Hepatocyte (in vitro differentiated cells): ENCODE results near the gene ITM2A. TPM values are rescaled to one million over a fixed set of nuclear protein-coding genes. Genes with fewer than 3 reads are reported as not detected.

Experiments
- DNase-seq: peaks from one replicate; pipeline ENCODE4 v3.0.0-alpha.2; 2016; ENCODE audit warnings: low spot score
- H2AFZ ChIP-seq: fragments of 200-600 bp; sonication (generic); 2 replicates; pipeline ENCODE4 v1.6.0; 2016; ENCODE audit warnings: antibody characterized with exemption, mild to moderate bottlenecking
- H3K27ac ChIP-seq: fragments of 200-600 bp; sonication (generic); 2 replicates; pipeline ENCODE4 v1.5.1; 2016; ENCODE audit warnings: mild to moderate bottlenecking
- H3K27me3 ChIP-seq: fragments of 200-600 bp; sonication (generic); 2 replicates; pipeline ENCODE4 v1.6.1; 2016
- H3K36me3 ChIP-seq: fragments of 200-600 bp; sonication (generic); replicated peaks from 2 replicates; pipeline ENCODE4 v1.5.1; 2016; ENCODE audit warnings: low read depth; ENCODE audit not compliant: insufficient read depth
- H3K4me1 ChIP-seq: fragments of 200-600 bp; sonication (generic); 2 replicates; pipeline ENCODE4 v1.5.1; 2016; ENCODE audit warnings: mild to moderate bottlenecking, moderate library complexity; ENCODE audit not compliant: insufficient read depth
- H3K4me2 ChIP-seq: fragments of 200-600 bp; sonication (generic); 2 replicates; pipeline ENCODE4 v1.6.0; 2016
- H3K4me3 ChIP-seq: fragments of 200-600 bp; sonication (generic); 2 replicates; pipeline ENCODE4 v1.5.1; 2016; ENCODE audit warnings: mild to moderate bottlenecking
- H3K79me2 ChIP-seq: fragments of 200-600 bp; sonication (generic); 2 replicates; pipeline ENCODE4 v1.6.0; 2017; ENCODE audit warnings: mild to moderate bottlenecking
- H3K9me2 ChIP-seq: fragments of 200-600 bp; sonication (generic); replicated peaks from 2 replicates; pipeline ENCODE4 v1.6.0; 2017; ENCODE audit warnings: mild to moderate bottlenecking; ENCODE audit not compliant: insufficient read depth
- H3K9me3 ChIP-seq: fragments of 200-600 bp; sonication (generic); 2 replicates; pipeline ENCODE4 v1.5.1; 2016; ENCODE audit warnings: low read depth, mild to moderate bottlenecking
- H4K20me1 ChIP-seq: fragments of 200-600 bp; sonication (generic); 2 replicates; pipeline ENCODE4 v1.6.0; 2016; ENCODE audit warnings: mild to moderate bottlenecking; ENCODE audit not compliant: insufficient read depth, poor library complexity, severe bottlenecking
- CTCF ChIP-seq: fragments of 200-600 bp; sonication (generic); IDR thresholded peaks from 2 replicates; pipeline ENCODE4 v1.5.1; 2016; ENCODE audit warnings: antibody characterized with exemption, mild to moderate bottlenecking; ENCODE audit not compliant: poor library complexity
- EZH2 ChIP-seq: fragments of 200-600 bp; sonication (generic); IDR thresholded peaks from 2 replicates; pipeline ENCODE4 v1.6.1; 2016; ENCODE audit warnings: antibody characterized with exemption, mild to moderate bottlenecking, borderline replicate concordance
- EZH2phosphoT487 ChIP-seq: fragments of 200-600 bp; sonication (generic); IDR thresholded peaks from one replicate; pipeline ENCODE4 v1.6.1; 2018; ENCODE audit warnings: antibody characterized with exemption, mild to moderate bottlenecking, low read depth, moderate library complexity; ENCODE audit not compliant: unreplicated experiment, severe bottlenecking
- WGBS: methylation state at CpG from one replicate; pipeline ENCODE4 v1.1.6; 2016; ENCODE audit warnings: low lambda C conversion rate; ENCODE audit errors: missing lambda C conversion rate; 5-methylcytosine and 5-hydroxymethylcytosine counted together
- polyA plus RNA-seq: library from polyadenylated mRNA; unstranded; fragments of >200 nt; fragmentation: Nextera tagmentation; extraction: Ambion mirVana; gene quantifications from 2 replicates; pipeline ENCODE4 v1.2.1, GENCODE V29; 2016
- total RNA-seq: library from RNA; depleted of rRNA; stranded (reverse); fragments of >200 nt; gene quantifications from 2 replicates; pipeline ENCODE4 v1.2.3, GENCODE V29; 2014

Gene ITM2A
- total and polyA plus RNA-seq, 2 experiments from 2014 or later: 11.6 to 20.0 TPM

- no peak overlapping the region for H3K4me3 ChIP-seq
- no peak overlapping the region for H3K4me2 ChIP-seq
- 86% methylated on average over 1 of the region's 1 CpG for WGBS
- no peaks in the 10 kb centered on the region for H3K27me3 ChIP-seq
- no peaks in the 10 kb centered on the region for H3K4me1 ChIP-seq
- no peaks in the 10 kb centered on the region for H3K79me2 ChIP-seq
- no peaks in the 10 kb centered on the region for H4K20me1 ChIP-seq
- TF ChIP-seq EZH2 (no peak), CTCF (no peak), EZH2phosphoT487 (no peak)
- H3K9me3 ChIP-seq: no peaks in the 10 kb centered on the region
- no peak overlapping the region for H2AFZ ChIP-seq
- no peak for DNase-seq
- no peak overlapping the region for H3K27ac ChIP-seq
- H3K36me3 ChIP-seq: no peaks in the 10 kb centered on the region
- H3K9me2 ChIP-seq: no peaks in the 10 kb centered on the region
Observed at GRCh38 chrX:79371640-79372039, 4.5 kb upstream of the ITM2A start.

DNA sequence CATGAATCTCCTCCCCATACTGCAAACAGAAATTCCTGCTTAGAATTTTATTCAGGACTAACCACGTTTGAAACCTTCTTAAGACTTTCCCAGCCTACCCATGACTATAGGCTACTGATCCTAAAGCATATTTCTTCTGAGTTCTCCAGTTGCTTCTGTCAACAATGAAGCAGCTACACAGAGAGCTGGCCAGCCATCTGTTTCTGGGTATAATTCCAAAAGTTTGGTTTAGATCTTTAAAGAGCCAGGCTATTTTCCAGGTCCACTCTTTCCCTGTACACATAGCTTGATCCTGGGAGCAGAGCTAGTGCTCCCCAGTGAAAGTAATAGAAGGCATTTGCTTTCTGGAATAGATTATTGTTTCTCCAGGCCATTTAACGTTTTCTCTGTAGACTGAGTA, 4.0 kb upstream of the ITM2A start:
- Histone ChIP-seq H3K27ac (no peak overlapping the region), H3K79me2 (no peaks in the 10 kb centered on the region), H3K9me3 (no peaks in the 10 kb centered on the region), H3K4me2 (no peak overlapping the region), H3K27me3 (no peaks in the 10 kb centered on the region), H3K4me3 (no peak overlapping the region), H3K9me2 (no peaks in the 10 kb centered on the region), H3K36me3 (no peaks in the 10 kb centered on the region), H2AFZ (no peak overlapping the region), H3K4me1 (no peaks in the 10 kb centered on the region), H4K20me1 (no peaks in the 10 kb centered on the region)
- no peak for DNase-seq
- 10% methylated on average over 2 of the region's 2 CpGs for WGBS
- TF ChIP-seq EZH2: no peak
- TF ChIP-seq EZH2phosphoT487: no peak
- TF ChIP-seq CTCF: no peak

- H3K4me2 ChIP-seq: no peak overlapping the region
Observed at GRCh38 chrX:79369871-79370270, 2.7 kb upstream of the ITM2A start.

DNA sequence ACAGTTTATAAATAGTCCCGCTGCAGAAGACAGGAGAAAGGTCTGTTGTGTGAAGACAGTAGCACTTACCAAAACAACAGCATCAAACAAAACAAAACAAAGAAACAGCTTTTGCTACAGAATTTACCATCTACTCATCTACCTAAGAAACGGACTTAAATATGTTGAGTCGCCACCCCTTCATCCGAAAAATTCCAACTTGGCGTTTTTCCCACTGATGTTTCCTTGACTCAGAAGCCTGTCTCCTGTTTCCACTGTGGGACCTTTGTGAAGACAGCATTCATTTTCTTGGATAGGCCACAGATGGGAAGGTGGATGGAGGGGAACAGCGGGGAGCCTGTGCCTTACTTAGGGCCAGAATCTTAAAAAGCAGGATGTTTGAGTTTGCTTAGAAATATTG, 1.3 kb upstream of the ITM2A start:
- H2AFZ ChIP-seq: no peak overlapping the region
- TF ChIP-seq EZH2: no peak
- no peak for TF ChIP-seq CTCF
- TF ChIP-seq EZH2phosphoT487: no peak
- H3K79me2 ChIP-seq: no peaks in the 10 kb centered on the region
- DNase-seq: no peak
- H3K27ac ChIP-seq: no peak overlapping the region
- no peak overlapping the region for H3K4me2 ChIP-seq
- H3K9me3 ChIP-seq: no peaks in the 10 kb centered on the region
- no peak overlapping the region for H3K4me3 ChIP-seq
- 80% methylated on average over 6 of the region's 6 CpGs for WGBS
- no peaks in the 10 kb centered on the region for H3K36me3 ChIP-seq
- no peaks in the 10 kb centered on the region for H4K20me1 ChIP-seq
- H3K27me3 ChIP-seq: no peaks in the 10 kb centered on the region
- H3K4me1 ChIP-seq: no peaks in the 10 kb centered on the region
- H3K9me2 ChIP-seq: no peaks in the 10 kb centered on the region

More at GRCh38 chrX:79369871-79370270, 2.7 kb upstream of the ITM2A start:
- DNase-seq: no peak
- Histone ChIP-seq H3K27ac (no peak overlapping the region), H3K27me3 (no peaks in the 10 kb centered on the region), H4K20me1 (no peaks in the 10 kb centered on the region), H2AFZ (no peak overlapping the region), H3K79me2 (no peaks in the 10 kb centered on the region), H3K4me3 (no peak overlapping the region), H3K36me3 (no peaks in the 10 kb centered on the region), H3K9me2 (no peaks in the 10 kb centered on the region), H3K9me3 (no peaks in the 10 kb centered on the region), H3K4me1 (no peaks in the 10 kb centered on the region)
- WGBS: 96% methylated on average over 1 of the region's 1 CpG
- no peak for TF ChIP-seq EZH2phosphoT487
